Panc1 (cell line): ENCODE data around the gene MKLN1. TPM values are rescaled to one million over a fixed set of nuclear protein-coding genes. Genes with fewer than 3 reads are reported as not detected.
"Not testable (repeated sequence)": the region's sequence is repeated elsewhere in the genome, so short reads cannot be mapped to it uniquely, and the experiment has no call there.

Source experiments
- ATAC-seq: fragments of 200-7000 bp; cut with Tn5 transposase; 2 replicates; pipeline ENCODE4 v1.9.1; 2020; ENCODE audit warnings: mild to moderate bottlenecking, moderate library complexity
- BruUV-seq: library from RNA; stranded (reverse); fragments of 400-500 nt; replicated peaks from 2 replicates; lab custom pipeline; 2021; lab: Mats Ljungman, UMichigan
- CTCF ChIA-PET: fragments of 300-600 bp; sonication (Branson Sonifier 250); formaldehyde crosslinking; loops from one replicate; lab custom pipeline; 2022; ENCODE audit warnings: antibody characterized with exemption; lab: Charles Lee
- POLR2A ChIA-PET: fragments of 300-600 bp; sonication (Branson Sonifier 250); formaldehyde crosslinking; loops from one replicate; lab custom pipeline; 2022; ENCODE audit warnings: antibody characterized with exemption; lab: Charles Lee
- DNase-seq: peaks from one replicate; pipeline ENCODE4 v3.0.0-alpha.2; 2010; ENCODE audit warnings: low read depth, low spot score
- H3K27ac ChIP-seq: 2 replicates; pipeline ENCODE4 v1.5.1; 2011; ENCODE audit warnings: mild to moderate bottlenecking, low read length, inconsistent platforms
- H3K27me3 ChIP-seq: fragments of 200-500 bp; sonication (Bioruptor generic); 2 replicates; pipeline ENCODE4 v1.6.0; 2014; ENCODE audit warnings: low read length, inconsistent platforms; ENCODE audit not compliant: control insufficient read depth, insufficient read depth
- H3K36me3 ChIP-seq: fragments of 200-500 bp; sonication (Bioruptor generic); 2 replicates; pipeline ENCODE4 v1.5.1; 2014; ENCODE audit warnings: inconsistent platforms, mild to moderate bottlenecking, low read length, moderate library complexity; ENCODE audit not compliant: control insufficient read depth, insufficient read depth
- H3K4me1 ChIP-seq: 2 replicates; pipeline ENCODE4 v1.5.1; 2011; ENCODE audit warnings: inconsistent platforms, mild to moderate bottlenecking, low read length, moderate library complexity; ENCODE audit not compliant: control insufficient read depth, insufficient read depth
- H3K4me3 ChIP-seq, 2 experiments: 2 replicates each; pipeline ENCODE4 v1.5.1; 2011 to 2012; ENCODE audit warnings: low read depth in 2 of 2, low read length in 2 of 2, mild to moderate bottlenecking in 2 of 2, inconsistent platforms in 1 of 2, moderate library complexity in 1 of 2
- H3K9me3 ChIP-seq: fragments of 200-500 bp; sonication (Bioruptor generic); 2 replicates; pipeline ENCODE4 v1.5.1; 2014; ENCODE audit warnings: low read depth, mild to moderate bottlenecking, inconsistent platforms, low read length, moderate library complexity; ENCODE audit not compliant: control insufficient read depth, insufficient read depth
- CTCF ChIP-seq: fragments of 450-650 bp; IDR thresholded peaks from 2 replicates; pipeline ENCODE4 v1.5.1; 2017; ENCODE audit warnings: mild to moderate bottlenecking
- POLR2AphosphoS5 ChIP-seq: IDR thresholded peaks from 2 replicates; pipeline ENCODE4 v1.6.1; 2012; ENCODE audit warnings: mild to moderate bottlenecking, low read depth, low read length, moderate library complexity
- REST ChIP-seq, 2 experiments: IDR thresholded peaks; 2 replicates each; pipeline ENCODE4 v1.6.1; 2011 to 2012; ENCODE audit warnings: low read depth in 2 of 2, control low read depth in 1 of 2, low read length in 1 of 2, mild to moderate bottlenecking in 1 of 2, moderate library complexity in 1 of 2; ENCODE audit not compliant: insufficient read depth in 1 of 2
- SIN3A ChIP-seq: IDR thresholded peaks from 2 replicates; pipeline ENCODE4 v1.6.1; 2012; ENCODE audit warnings: low read depth, mild to moderate bottlenecking, low read length, moderate library complexity, borderline replicate concordance; ENCODE audit not compliant: insufficient read depth
- TCF7L2 ChIP-seq: IDR thresholded peaks from 2 replicates; pipeline ENCODE4 v1.6.1; 2011; ENCODE audit warnings: mild to moderate bottlenecking, low read depth, low read length, inconsistent platforms
- in situ Hi-C: cut with HindIII; loops from 2 replicates; pipeline ENCODE4 v1.10.0; 2016; ENCODE audit warnings: low sequenced_read_pairs, low pct_unique_long_range_greater_than_20kb
- intact Hi-C: fragments of 100-400 bp; cut with micrococcal nuclease; formaldehyde crosslinking; loops from one replicate; pipeline ENCODE4 v1.10.0; 2022; ENCODE audit not compliant: unreplicated experiment
- total RNA-seq: library from RNA; stranded (reverse); gene quantifications from one replicate; pipeline ENCODE4 v1.2.1, GENCODE V29; 2021; ENCODE audit not compliant: unreplicated experiment

MKLN1 gene
- total RNA-seq, 1 experiment from 2014 or later: 46.4 TPM

GRCh38 chr7:131462059-131462458 lies 134.4 kb downstream of the MKLN1 start:
- H3K9me3 ChIP-seq: no peaks in the 10 kb centered on the region
- H3K36me3 ChIP-seq: peaks cover 18% of the 10 kb centered on the region; the same call in 1 of the 2 replicates
- H3K27me3 ChIP-seq: no peaks in the 10 kb centered on the region
- no peak for TF ChIP-seq CTCF
- TF ChIP-seq REST (IDR thresholded peaks at IDR 0.05; ENCODE audit: insufficient read depth in 1 of 2, low read depth in 2 of 2, low read length in 1 of 2): no peak
- TF ChIP-seq POLR2AphosphoS5: no peak
- no peak for TF ChIP-seq TCF7L2
- no peak for TF ChIP-seq SIN3A
- intact Hi-C loops: no loop called here
- no peak overlapping the region for H3K27ac ChIP-seq
- ChIA-PET POLR2A (no interaction called here), CTCF (no interaction called here)
- DNase-seq: no peak
- H3K4me1 ChIP-seq: no peaks in the 10 kb centered on the region
- BruUV-seq: no TSS peak
- ATAC-seq: no peak
- H3K4me3 ChIP-seq: no peak overlapping the region
- in situ Hi-C loops: no loop called here

GRCh38 chr7:131462715-131463114 lies 135.0 kb downstream of the MKLN1 start:
- H3K9me3 ChIP-seq, H3K27me3 ChIP-seq, ATAC-seq, DNase-seq, in situ Hi-C loops, BruUV-seq, H3K27ac ChIP-seq, H3K4me3 ChIP-seq, H3K4me1 ChIP-seq, CTCF ChIA-PET, intact Hi-C loops: not testable (repeated sequence)
- POLR2A ChIA-PET: interaction anchor here (0.5 kb wide), 1 partner anchor 340 kb away, joined by 5 read pairs; no protein-coding TSS in a partner anchor
- peaks cover 18% of the 10 kb centered on the region; the same call in 1 of the 2 replicates for H3K36me3 ChIP-seq

GRCh38 chr7:131466735-131467365 lies 139.2 kb downstream of the MKLN1 start:
- BruUV-seq: no TSS peak
- H3K4me1 ChIP-seq: no peaks in the 10 kb centered on the region
- no peak for DNase-seq
- CTCF ChIA-PET: no interaction called here
- in situ Hi-C loops (no loop called here), intact Hi-C loops (no loop called here)
- no peak for TF ChIP-seq REST (IDR thresholded peaks at IDR 0.05; ENCODE audit: insufficient read depth in 1 of 2, low read depth in 2 of 2, low read length in 1 of 2)
- no peak for TF ChIP-seq CTCF
- no peak for TF ChIP-seq POLR2AphosphoS5
- TF ChIP-seq TCF7L2: no peak
- TF ChIP-seq SIN3A: no peak
- H3K9me3 ChIP-seq: no peaks in the 10 kb centered on the region
- no peak overlapping the region for H3K4me3 ChIP-seq
- H3K27me3 ChIP-seq: no peaks in the 10 kb centered on the region
- no peak overlapping the region for H3K27ac ChIP-seq
- peaks cover 25% of the 10 kb centered on the region for H3K36me3 ChIP-seq
- ATAC-seq: no peak
- POLR2A ChIA-PET: interaction anchor here (0.6 kb wide), 1 partner anchor 1737 kb away, joined by 13 read pairs; no protein-coding TSS in a partner anchor
